Left ventricle myocardium inferior (tissue), 1 donor: ENCODE measurements around the gene FKBP8. TPM values are rescaled to one million over a fixed set of nuclear protein-coding genes. Genes with fewer than 3 reads are reported as not detected.

Source experiments
- DNase-seq: peaks from one replicate; pipeline ENCODE4 v3.0.0-alpha.2; 2020
- H3K27ac ChIP-seq: fragments of 200-600 bp; replicated peaks from 2 replicates; pipeline ENCODE4 v1.8.0; 2021
- H3K27me3 ChIP-seq: fragments of 200-600 bp; 2 replicates; pipeline ENCODE4 v1.8.0; 2021; ENCODE audit warnings: low read depth
- H3K36me3 ChIP-seq: fragments of 200-600 bp; 2 replicates; pipeline ENCODE4 v1.8.0; 2021
- H3K4me1 ChIP-seq: fragments of 200-600 bp; 2 replicates; pipeline ENCODE4 v1.8.0; 2021
- H3K4me3 ChIP-seq: fragments of 200-600 bp; 2 replicates; pipeline ENCODE4 v1.8.0; 2021; ENCODE audit warnings: mild to moderate bottlenecking, moderate library complexity
- H3K9me3 ChIP-seq: fragments of 200-600 bp; replicated peaks from 2 replicates; pipeline ENCODE4 v1.8.0; 2021
- intact Hi-C: fragments of 100-400 bp; cut with micrococcal nuclease; formaldehyde crosslinking; loops from one replicate; pipeline ENCODE4 v1.11.0; 2022
- total RNA-seq: library from RNA; stranded (reverse); fragmentation: NEBNext Ultra II Directional; extraction: Animal tissue kit (Norgen Biotek cat#: 25700); gene quantifications from one replicate; pipeline ENCODE4 v1.2.1, GENCODE V29; 2021
- TF ChIP-seq, protein P1 (sequence below): fragments of 200-600 bp; IDR thresholded peaks from 2 replicates; pipeline ENCODE4 v1.8.0; 2021; ENCODE audit warnings: antibody characterized with exemption, mild to moderate bottlenecking, borderline replicate concordance
- donor health status: DM: no; HTN: yes; CAD: no; lungs with severe emphysema.

FKBP8 gene
- total RNA-seq, 1 donor from 2014 or later, result 153 TPM

- DNase-seq, result peak; percentile 43
- peaks cover 99% of the 10 kb centered on the region for H3K4me1 ChIP-seq
- intact Hi-C loops, result no loop called here
These were observed 43.0 kb downstream of the FKBP8 start for GRCh38 chr19:18500376-18500775.

DNA sequence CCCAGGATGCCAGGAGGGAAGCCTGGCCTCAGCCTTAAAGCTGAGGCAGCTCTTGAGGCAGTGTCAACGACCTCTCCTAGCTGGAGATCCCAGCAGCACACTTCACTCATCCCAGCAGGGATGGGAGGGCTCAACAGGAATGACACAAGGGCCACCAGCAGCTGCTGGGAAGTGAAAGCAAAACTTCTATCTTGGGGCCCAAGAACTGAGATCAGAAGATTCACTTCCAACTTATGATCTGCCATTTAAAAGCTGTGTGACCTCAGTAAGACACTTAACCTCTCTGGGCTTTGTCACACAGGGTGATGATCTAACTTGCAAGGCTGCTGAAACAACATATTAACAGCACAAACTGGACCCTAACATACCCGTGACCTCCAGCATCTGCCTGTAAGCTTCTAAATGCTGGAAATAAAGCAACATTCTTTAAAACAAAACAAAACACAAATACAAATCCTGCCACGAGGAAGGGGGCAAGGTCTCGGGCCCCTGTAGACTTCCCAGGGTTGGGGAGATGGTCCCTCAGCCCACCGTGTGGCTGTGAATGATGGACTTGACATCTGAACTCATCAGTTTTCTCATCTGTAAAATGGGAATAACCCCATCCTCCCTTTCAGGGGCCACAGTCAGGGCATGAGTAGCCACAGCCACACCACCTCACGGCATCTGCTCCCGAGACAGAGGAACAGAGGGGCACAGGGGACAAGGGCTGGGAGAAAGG is 44.2 kb downstream of the FKBP8 start:
- H3K27me3 ChIP-seq, result no peaks in the 10 kb centered on the region
- DNase-seq, result no peak
- no peaks in the 10 kb centered on the region for H3K36me3 ChIP-seq
- no peak overlapping the region for H3K4me3 ChIP-seq
- intact Hi-C loops, result no loop called here
- no peaks in the 10 kb centered on the region for H3K9me3 ChIP-seq
- peaks cover 99% of the 10 kb centered on the region for H3K4me1 ChIP-seq
- H3K27ac ChIP-seq, result peak overlapping the region; percentile 94
- TF ChIP-seq, protein P1, sequence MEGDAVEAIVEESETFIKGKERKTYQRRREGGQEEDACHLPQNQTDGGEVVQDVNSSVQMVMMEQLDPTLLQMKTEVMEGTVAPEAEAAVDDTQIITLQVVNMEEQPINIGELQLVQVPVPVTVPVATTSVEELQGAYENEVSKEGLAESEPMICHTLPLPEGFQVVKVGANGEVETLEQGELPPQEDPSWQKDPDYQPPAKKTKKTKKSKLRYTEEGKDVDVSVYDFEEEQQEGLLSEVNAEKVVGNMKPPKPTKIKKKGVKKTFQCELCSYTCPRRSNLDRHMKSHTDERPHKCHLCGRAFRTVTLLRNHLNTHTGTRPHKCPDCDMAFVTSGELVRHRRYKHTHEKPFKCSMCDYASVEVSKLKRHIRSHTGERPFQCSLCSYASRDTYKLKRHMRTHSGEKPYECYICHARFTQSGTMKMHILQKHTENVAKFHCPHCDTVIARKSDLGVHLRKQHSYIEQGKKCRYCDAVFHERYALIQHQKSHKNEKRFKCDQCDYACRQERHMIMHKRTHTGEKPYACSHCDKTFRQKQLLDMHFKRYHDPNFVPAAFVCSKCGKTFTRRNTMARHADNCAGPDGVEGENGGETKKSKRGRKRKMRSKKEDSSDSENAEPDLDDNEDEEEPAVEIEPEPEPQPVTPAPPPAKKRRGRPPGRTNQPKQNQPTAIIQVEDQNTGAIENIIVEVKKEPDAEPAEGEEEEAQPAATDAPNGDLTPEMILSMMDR, result no peak

More at GRCh38 chr19:18500376-18500775, 43.0 kb downstream of the FKBP8 start:
- Histone ChIP-seq H3K27ac (peak overlapping the region; percentile 94), H3K27me3 (no peaks in the 10 kb centered on the region), H3K36me3 (no peaks in the 10 kb centered on the region), H3K9me3 (no peaks in the 10 kb centered on the region), H3K4me3 (peak overlapping the region; percentile 17)
- TF ChIP-seq, protein P1, result no peak

DNA sequence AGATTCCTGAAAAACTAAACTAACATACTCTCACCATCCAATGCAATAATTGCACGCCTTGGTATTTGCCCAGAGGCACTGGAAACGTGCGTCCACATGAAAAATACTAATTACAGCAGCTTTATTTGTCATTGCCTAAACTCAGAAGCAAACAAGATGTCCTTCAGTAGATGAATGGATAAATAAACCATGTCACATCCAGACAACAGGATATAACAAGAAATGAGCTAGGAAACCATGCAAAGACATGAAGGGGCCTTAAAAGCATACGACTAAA is 46.5 kb downstream of the FKBP8 start:
- TF ChIP-seq, protein P1, result no peak
- no peak overlapping the region for H3K4me3 ChIP-seq
- H3K27ac ChIP-seq, result no peak overlapping the region
- H3K4me1 ChIP-seq, result peaks cover 99% of the 10 kb centered on the region
- DNase-seq, result no peak
- H3K27me3 ChIP-seq, result no peaks in the 10 kb centered on the region
- no peaks in the 10 kb centered on the region for H3K9me3 ChIP-seq
- no peaks in the 10 kb centered on the region for H3K36me3 ChIP-seq
- intact Hi-C loops, result no loop called here

GRCh38 chr19:18496167-18496979 is 47.0 kb downstream of the FKBP8 start:
- DNase-seq, result peak; percentile 33
- Histone ChIP-seq H3K27me3 (no peaks in the 10 kb centered on the region), H3K27ac (no peak overlapping the region), H3K9me3 (no peaks in the 10 kb centered on the region), H3K4me3 (no peak overlapping the region), H3K36me3 (no peaks in the 10 kb centered on the region), H3K4me1 (peaks cover 96% of the 10 kb centered on the region)
- TF ChIP-seq, protein P1, result no peak
- intact Hi-C loops, result no loop called here

GRCh38 chr19:18495204-18495911 is 48.0 kb downstream of the FKBP8 start:
- Histone ChIP-seq H3K4me3 (no peak overlapping the region), H3K9me3 (no peaks in the 10 kb centered on the region), H3K27me3 (no peaks in the 10 kb centered on the region), H3K36me3 (no peaks in the 10 kb centered on the region), H3K4me1 (peaks cover 91% of the 10 kb centered on the region), H3K27ac (no peak overlapping the region)
- intact Hi-C loops, result no loop called here
- TF ChIP-seq, protein P1, result no peak
- DNase-seq, result no peak
